ENCODE results near the gene SALL4. TPM values are rescaled to one million over a fixed set of nuclear protein-coding genes. Genes with fewer than 3 reads are reported as not detected.

Gene SALL4
- total and polyA plus RNA-seq, 2 of the 8 experiments (the other 6 are each of a cell fraction or from before 2014, with no cell fraction given) = 108 to 235 TPM

DNA sequence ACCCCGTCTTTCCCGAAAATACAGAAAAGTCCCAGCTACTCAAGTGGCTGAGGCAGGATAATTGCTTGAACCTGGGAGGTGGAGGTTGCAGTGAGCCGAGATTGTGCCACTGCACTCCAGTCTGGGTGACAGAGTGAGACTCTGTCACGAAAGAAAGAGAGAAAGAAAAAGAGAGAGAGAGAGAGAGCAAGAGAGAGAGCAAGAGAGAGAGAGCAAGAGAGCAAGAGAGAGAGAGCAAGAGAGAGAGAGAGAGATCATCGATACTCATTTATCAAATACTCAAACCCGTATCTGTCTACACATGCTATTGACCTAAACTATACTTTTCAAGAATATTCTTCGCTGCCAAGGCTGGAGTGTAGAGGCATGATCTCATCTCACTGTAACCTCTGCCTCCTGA is 28.2 kb upstream of the SALL4 start (continued):
- TF ChIP-seq TAF7 (optimal IDR thresholded peaks at IDR 0.05; ENCODE audit: borderline replicate concordance, low read depth, low read length) (no peak), GTF2F1 (IDR thresholded peaks at IDR 0.05; ENCODE audit: borderline replicate concordance, low read depth, low read length) (no peak), EP300 (IDR thresholded peaks at IDR 0.05; ENCODE audit: borderline replicate concordance in 1 of 2, low read depth in 2 of 2, low read length in 2 of 2) (no peak), RNF2 (IDR thresholded peaks at IDR 0.05; ENCODE audit: borderline replicate concordance, low read depth, low read length, missing control alignments, poor library complexity, severe bottlenecking) (no peak), CEBPB (IDR thresholded peaks at IDR 0.05; ENCODE audit: low read depth, low read length) (no peak), TBP (IDR thresholded peaks at IDR 0.05; ENCODE audit: low read depth, low read length) (no peak)
